H1 (cell line): Measurements from ENCODE around the gene DUSP9. TPM values are rescaled to one million over a fixed set of nuclear protein-coding genes. Genes with fewer than 3 reads are reported as not detected.

ENCODE experiments used
- NANOG ChIP-seq: IDR thresholded peaks from 2 replicates; pipeline ENCODE4 v1.6.1; 2011; ENCODE audit warnings: low read length, low read depth, mild to moderate bottlenecking, inconsistent platforms; ENCODE audit not compliant: insufficient read depth, poor library complexity, severe bottlenecking
- SAP30 ChIP-seq: fragments of 300-600 bp; sonication (generic); IDR thresholded peaks from 2 replicates; pipeline ENCODE4 v1.7.1; 2012; ENCODE audit warnings: low read length, moderate library complexity, mild to moderate bottlenecking, inconsistent platforms; ENCODE audit not compliant: insufficient read depth, insufficient replicate concordance
- SRF ChIP-seq: IDR thresholded peaks from 2 replicates; pipeline ENCODE4 v1.6.1; 2011; ENCODE audit warnings: mild to moderate bottlenecking, low read depth, low read length, moderate library complexity
- TAF1 ChIP-seq: IDR thresholded peaks from 2 replicates; pipeline ENCODE4 v1.6.1; 2011; ENCODE audit warnings: mild to moderate bottlenecking, low read depth, low read length
- polyA plus RNA-seq, 7 experiments: library from polyadenylated mRNA; depleted of rRNA in 3 of 7; stranded (reverse) in 5 of 7; unstranded in 2 of 7; fragments of >200 nt in 5 of 7; fragments of 200-250 nt in 2 of 7; gene quantifications; 1 replicate in 5 of 7; 2 replicates in 1 of 7; 4 replicates in 1 of 7; pipeline versions ENCODE4 v1.2.1 to v1.2.3, GENCODE V29; 2011 to 2013; ENCODE audit warnings: missing spikeins in 2 of 7, mixed read lengths in 2 of 7
- total RNA-seq: library from RNA; stranded (reverse); fragmentation: NEBNext Ultra II Directional; extraction: Animal tissue kit (Norgen Biotek cat#: 25700); gene quantifications from 2 replicates; pipeline ENCODE4 v1.2.1, GENCODE V29; 2021

Gene DUSP9
- total and polyA plus RNA-seq, 2 of the 8 experiments (the other 6 are each of a cell fraction or from before 2014, with no cell fraction given) = 0.80 to 1.1 TPM

DNA sequence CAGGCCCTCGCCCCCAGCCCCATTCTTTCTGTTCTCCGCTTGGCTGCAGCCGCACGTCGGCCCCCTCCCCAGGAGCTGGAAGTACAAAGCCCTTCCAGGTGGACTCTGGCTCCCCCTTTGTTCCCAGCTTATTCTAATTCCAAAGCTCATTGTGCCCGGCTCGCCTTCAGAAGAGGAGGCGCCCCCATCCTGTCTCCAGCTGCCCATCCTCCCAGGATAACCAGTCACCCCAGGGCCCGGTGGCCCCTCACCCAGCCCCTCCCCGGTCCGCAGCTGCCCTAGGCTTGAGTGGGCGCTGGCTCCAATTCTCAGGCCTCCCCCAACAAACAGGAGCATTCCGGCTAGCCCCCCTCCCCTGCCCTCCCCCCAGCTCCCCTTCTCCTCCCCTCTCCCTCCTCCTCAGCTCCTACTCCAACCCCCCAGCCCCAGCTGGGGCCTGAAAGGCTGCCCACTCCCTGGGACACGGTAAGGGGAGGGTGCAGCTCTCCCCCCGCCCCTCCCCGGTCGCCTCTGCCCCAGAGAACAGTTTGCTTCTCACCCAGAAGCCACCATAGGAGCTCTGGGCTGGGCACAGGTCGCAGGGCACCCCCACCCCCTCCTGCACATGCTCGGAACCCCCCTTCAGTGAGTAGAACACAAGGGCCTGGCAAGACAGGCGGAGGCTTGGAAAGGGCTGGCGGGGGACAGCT is 37.6 kb downstream of the DUSP9 start (continued):
- TF ChIP-seq TAF1 (0 out of 2 replicates have a peak, but pooled peaks have one; percentile 10), SAP30 (no peak), NANOG (no peak), SRF (no peak)
